ENCODE results near the gene GPHN.

- TF ChIP-seq SIN3A (conservative IDR thresholded peaks at IDR 0.05 in 1 of 2, IDR thresholded peaks at IDR 0.05 in 1 of 2; ENCODE audit: low read depth in 1 of 2, low read length in 2 of 2) (no peak), ZNF274 (IDR thresholded peaks at IDR 0.05; ENCODE audit: borderline replicate concordance, extremely low read depth, low read length) (no peak), MAX (IDR thresholded peaks at IDR 0.05) (no peak), SUZ12 (IDR thresholded peaks at IDR 0.05; ENCODE audit: low read length) (no peak), CTCF (IDR thresholded peaks at IDR 0.05; ENCODE audit: control extremely low read depth in 1 of 3, insufficient read depth in 1 of 3, low read depth in 1 of 3, low read length in 3 of 3) (no peak), RBBP5 (IDR thresholded peaks at IDR 0.05; ENCODE audit: borderline replicate concordance, low read depth, low read length) (no peak), EP300 (IDR thresholded peaks at IDR 0.05; ENCODE audit: borderline replicate concordance in 1 of 2, low read depth in 2 of 2, low read length in 2 of 2) (no peak), CBX8 (IDR thresholded peaks at IDR 0.05; ENCODE audit: borderline replicate concordance, low read depth, low read length) (no peak), TBP (IDR thresholded peaks at IDR 0.05; ENCODE audit: low read depth, low read length) (no peak), CHD2 (IDR thresholded peaks at IDR 0.05; ENCODE audit: low read length) (no peak), POLR2AphosphoS5 (IDR thresholded peaks at IDR 0.05; ENCODE audit: low read depth, low read length) (no peak)
Observed at GRCh38 chr14:66503532-66503931, 4.4 kb upstream of the GPHN start.

All from H1 (cell line).